Naive B cell (primary cell): ENCODE data around the gene AAMDC. TPM values are rescaled to one million over a fixed set of nuclear protein-coding genes. Genes with fewer than 3 reads are reported as not detected.
"Not testable (repeated sequence)": the region's sequence is repeated elsewhere in the genome, so short reads cannot be mapped to it uniquely, and the experiment has no call there.

Experiments used
- ATAC-seq, 2 donors: fragments of 150-1000 bp; cut with Tn5 transposase; 2 replicates each; pipeline ENCODE4 v1.10.0; 2021; ENCODE audit warnings: low read depth in 2 of 2, mild to moderate bottlenecking in 2 of 2, moderate library complexity in 2 of 2
- DNase-seq: peaks from one replicate; pipeline ENCODE4 v3.0.0; 2022
- H3K27ac Mint-ChIP-seq, 6 donors: one replicate each; pipeline ENCODE4 v1.8.0; 2020 to 2022; ENCODE audit warnings: mild to moderate bottlenecking in 6 of 6, mixed read lengths in 6 of 6, moderate library complexity in 5 of 6, inconsistent platforms in 2 of 6
- H3K27me3 Mint-ChIP-seq, 3 donors: one replicate each; pipeline ENCODE4 v1.8.0; 2021 to 2022; ENCODE audit warnings: mixed read lengths in 3 of 3, mild to moderate bottlenecking in 1 of 3
- H3K36me3 Mint-ChIP-seq, 2 donors: one replicate each; pipeline ENCODE4 v1.8.0; 2020 to 2022; ENCODE audit warnings: mixed read lengths in 2 of 2, inconsistent platforms in 1 of 2, mild to moderate bottlenecking in 1 of 2
- H3K4me1 Mint-ChIP-seq, 3 donors: one replicate each; pipeline ENCODE4 v1.8.0; 2020 to 2022; ENCODE audit warnings: mixed read lengths in 3 of 3, inconsistent platforms in 1 of 3, mild to moderate bottlenecking in 1 of 3, moderate library complexity in 1 of 3
- H3K4me3 Mint-ChIP-seq, 8 donors: one replicate each; pipeline ENCODE4 v1.8.0; 2020 to 2022; ENCODE audit warnings: mild to moderate bottlenecking in 8 of 8, mixed read lengths in 8 of 8, moderate library complexity in 8 of 8, inconsistent platforms in 2 of 8
- H3K9me3 Mint-ChIP-seq, 7 donors: one replicate each; pipeline ENCODE4 v1.8.0; 2020 to 2022; ENCODE audit warnings: mixed read lengths in 7 of 7, mild to moderate bottlenecking in 5 of 7, inconsistent platforms in 2 of 7, moderate library complexity in 1 of 7
- polyA plus RNA-seq, 6 donors: library from polyadenylated mRNA; unstranded; fragments of 300-500 nt; fragmentation: Illumina TruSeq; gene quantifications; one replicate each; pipeline ENCODE4 v1.2.3, GENCODE V29; 2021; ENCODE audit warnings: low read depth in 6 of 6

Gene AAMDC
- polyA plus RNA-seq, 6 donors from 2014 or later, result 8.6 to 19.1 (median 14.9) TPM

DNA sequence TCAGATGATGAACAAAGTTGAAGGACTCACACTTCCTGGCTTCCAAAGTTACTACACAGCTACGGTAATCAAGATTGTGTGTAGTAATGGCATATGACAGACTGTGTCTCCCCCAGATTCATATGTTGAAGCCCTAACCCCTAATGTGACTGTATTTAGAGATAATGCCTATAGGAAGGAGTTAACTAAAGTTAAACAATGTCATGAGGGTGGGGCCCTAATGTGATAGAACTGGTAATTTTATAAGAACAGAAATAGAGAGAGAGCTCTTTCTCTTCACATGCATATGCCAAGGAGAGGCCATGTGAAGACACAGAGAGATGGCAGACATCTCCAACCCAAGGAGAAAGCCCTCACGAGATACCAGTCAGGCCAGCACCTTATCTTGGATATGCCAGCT is 8.0 kb downstream of the AAMDC start:
- Mint-ChIP-seq H3K4me3 (no peak overlapping the region), H3K27ac (peak overlapping the region in 1 of 6 donors; percentile 37), H3K4me1 (no peaks in the 10 kb centered on the region), H3K36me3 (no peaks in the 10 kb centered on the region), H3K27me3 (no peaks in the 10 kb centered on the region), H3K9me3 (peaks cover 0 to 3% (median 2%) of the 10 kb centered on the region in 7 donors)
- no peak for DNase-seq
- ATAC-seq, result no peak

DNA sequence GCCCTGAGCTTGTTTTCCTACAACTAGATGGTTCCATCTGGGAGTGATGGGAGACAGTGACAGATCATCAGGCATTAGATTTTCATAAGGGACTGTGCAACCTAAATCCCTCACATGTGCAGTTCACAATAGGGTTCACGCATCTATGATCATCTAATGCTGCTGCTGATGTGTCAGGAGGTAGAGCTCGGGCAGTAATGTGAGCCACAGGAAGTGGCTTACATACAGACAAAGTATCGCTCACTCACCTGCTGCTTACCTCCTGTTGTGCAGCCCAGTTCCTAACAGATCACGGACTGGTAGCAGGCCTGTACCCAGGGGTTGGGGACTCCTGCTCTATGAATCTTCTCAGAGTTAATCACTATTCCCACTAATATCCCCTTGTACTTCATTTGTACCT is 12.4 kb downstream of the AAMDC start:
- Mint-ChIP-seq H3K9me3 (peaks cover 0 to 3% (median 2%) of the 10 kb centered on the region in 7 donors), H3K27me3 (no peaks in the 10 kb centered on the region), H3K27ac (no peak overlapping the region), H3K4me1 (no peaks in the 10 kb centered on the region), H3K36me3 (no peaks in the 10 kb centered on the region), H3K4me3 (no peak overlapping the region)
- DNase-seq (no peak), ATAC-seq (no peak)

DNA sequence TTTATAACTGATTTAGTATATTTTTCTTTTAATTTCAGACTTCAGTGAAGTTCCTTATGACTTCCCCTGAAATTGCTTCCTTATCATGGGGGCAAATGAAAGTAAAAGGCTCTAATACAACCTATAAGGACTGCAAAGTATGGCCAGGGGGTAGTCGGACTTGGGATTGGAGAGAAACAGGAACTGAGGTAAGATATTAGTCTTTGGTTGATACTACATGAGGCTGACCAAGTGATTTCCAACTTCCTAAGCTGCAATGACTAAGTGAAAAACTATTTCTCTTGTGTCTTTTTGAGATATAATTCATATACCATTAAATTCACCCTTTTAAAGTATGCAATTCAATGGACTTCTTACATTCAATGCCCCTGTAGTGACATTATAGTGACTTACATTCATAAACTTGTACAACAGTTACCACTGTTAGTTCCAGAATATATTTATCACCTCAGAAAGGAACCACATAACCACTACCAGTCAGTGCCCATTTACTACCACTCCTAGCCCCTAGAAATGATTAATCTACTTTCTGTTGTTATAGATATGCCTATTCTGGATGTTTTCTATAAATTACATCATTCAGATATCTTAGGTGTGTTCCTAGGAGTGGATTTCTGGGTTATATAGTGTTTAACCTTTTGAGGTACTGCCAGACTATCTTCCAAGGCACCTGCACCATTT is 21.6 kb downstream of the AAMDC start:
- ATAC-seq, result no peak
- no peak overlapping the region for H3K4me3 Mint-ChIP-seq
- H3K4me1 Mint-ChIP-seq, result no peaks in the 10 kb centered on the region
- H3K9me3 Mint-ChIP-seq, result peaks cover 0 to 44% (median 16%) of the 10 kb centered on the region in 7 donors
- DNase-seq, result no peak
- no peak overlapping the region for H3K27ac Mint-ChIP-seq
- peaks cover 23 to 25% of the 10 kb centered on the region in 2 donors for H3K36me3 Mint-ChIP-seq
- no peaks in the 10 kb centered on the region for H3K27me3 Mint-ChIP-seq

GRCh38 chr11:77843700-77844099 is 22.8 kb downstream of the AAMDC start:
- H3K4me3 Mint-ChIP-seq, ATAC-seq, H3K27ac Mint-ChIP-seq, H3K27me3 Mint-ChIP-seq, DNase-seq, H3K4me1 Mint-ChIP-seq: not testable (repeated sequence)
- peaks cover 0 to 44% (median 16%) of the 10 kb centered on the region in 7 donors for H3K9me3 Mint-ChIP-seq
- peaks cover 23 to 26% of the 10 kb centered on the region in 2 donors for H3K36me3 Mint-ChIP-seq

DNA sequence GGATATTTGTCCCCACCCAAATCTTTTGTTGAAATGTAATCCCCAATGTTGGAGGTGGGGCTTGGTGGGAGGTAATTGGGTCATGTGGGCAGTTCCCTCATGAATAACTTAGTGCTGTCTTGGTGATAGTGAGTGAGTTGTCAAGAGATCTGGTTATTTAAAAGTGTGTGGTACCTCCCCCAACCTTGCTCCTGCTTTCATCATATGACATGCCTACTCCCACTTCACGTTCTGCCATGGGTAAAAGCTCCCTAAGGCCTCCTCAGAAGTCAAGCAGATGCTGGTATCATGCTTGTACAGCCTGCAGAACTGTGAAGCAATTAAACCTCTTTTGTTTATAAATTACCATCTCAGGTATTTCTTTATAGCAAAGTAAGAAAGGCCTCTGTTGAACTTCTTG is 30.6 kb downstream of the AAMDC start:
- Mint-ChIP-seq H3K27me3 (no peaks in the 10 kb centered on the region), H3K4me1 (no peaks in the 10 kb centered on the region), H3K9me3 (peaks cover 0 to 33% (median 25%) of the 10 kb centered on the region in 7 donors), H3K27ac (no peak overlapping the region), H3K36me3 (peaks cover 34 to 36% of the 10 kb centered on the region in 2 donors), H3K4me3 (no peak overlapping the region)
- DNase-seq (no peak), ATAC-seq (no peak)

- no peaks in the 10 kb centered on the region for H3K4me1 Mint-ChIP-seq
- no peak overlapping the region for H3K27ac Mint-ChIP-seq
- peaks cover 28 to 38% of the 10 kb centered on the region in 2 donors for H3K36me3 Mint-ChIP-seq
- ATAC-seq (no peak), DNase-seq (no peak)
- H3K4me3 Mint-ChIP-seq, result peak overlapping the region in 1 of 8 donors; percentile 70
- no peaks in the 10 kb centered on the region for H3K27me3 Mint-ChIP-seq
- peaks cover 0 to 34% (median 23%) of the 10 kb centered on the region in 7 donors for H3K9me3 Mint-ChIP-seq
Measured at GRCh38 chr11:77854838-77855237, 33.9 kb downstream of the AAMDC start.

GRCh38 chr11:77857906-77858457 is 37.0 kb downstream of the AAMDC start:
- not testable (repeated sequence) for H3K27me3 Mint-ChIP-seq, H3K4me1 Mint-ChIP-seq, ATAC-seq, H3K27ac Mint-ChIP-seq, DNase-seq, H3K4me3 Mint-ChIP-seq
- H3K36me3 Mint-ChIP-seq, result peaks cover 14 to 36% of the 10 kb centered on the region in 2 donors
- peaks cover 0 to 33% (median 23%) of the 10 kb centered on the region in 7 donors for H3K9me3 Mint-ChIP-seq

GRCh38 chr11:77861444-77861843 is 40.5 kb downstream of the AAMDC start:
- H3K4me3 Mint-ChIP-seq, H3K27ac Mint-ChIP-seq, DNase-seq, H3K4me1 Mint-ChIP-seq, H3K27me3 Mint-ChIP-seq, ATAC-seq, H3K9me3 Mint-ChIP-seq: not testable (repeated sequence)
- H3K36me3 Mint-ChIP-seq, result peaks cover 6 to 10% of the 10 kb centered on the region in 2 donors

GRCh38 chr11:77865805-77866204 is 44.9 kb downstream of the AAMDC start:
- Mint-ChIP-seq H3K4me3 (no peak overlapping the region), H3K36me3 (peaks cover 7 to 10% of the 10 kb centered on the region in 2 donors), H3K27me3 (no peaks in the 10 kb centered on the region), H3K9me3 (no peaks in the 10 kb centered on the region), H3K27ac (peak overlapping the region in 1 of 6 donors; percentile 6), H3K4me1 (no peaks in the 10 kb centered on the region)
- ATAC-seq, result no peak
- DNase-seq, result no peak

DNA sequence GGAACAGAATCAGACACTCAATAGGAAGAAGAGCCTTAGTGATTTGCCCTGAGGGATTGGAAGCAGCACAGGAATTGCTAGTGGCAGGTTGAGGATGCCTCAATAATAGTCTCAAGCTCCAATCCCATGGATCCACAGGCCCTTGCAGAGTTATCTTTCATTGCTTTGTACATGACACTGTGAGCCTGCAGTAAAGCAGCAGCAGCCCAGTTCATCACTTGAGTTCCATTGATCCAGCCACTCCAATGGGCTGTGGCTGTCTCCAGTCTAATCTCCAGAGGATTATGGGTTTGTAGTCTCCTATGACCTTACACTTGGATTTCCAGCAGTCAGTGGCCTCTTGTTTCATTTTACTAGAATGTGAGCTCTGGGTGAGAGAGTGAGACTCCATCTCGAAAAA is 45.4 kb downstream of the AAMDC start:
- no peaks in the 10 kb centered on the region for H3K27me3 Mint-ChIP-seq
- no peak overlapping the region for H3K4me3 Mint-ChIP-seq
- no peaks in the 10 kb centered on the region for H3K9me3 Mint-ChIP-seq
- H3K4me1 Mint-ChIP-seq, result no peaks in the 10 kb centered on the region
- H3K36me3 Mint-ChIP-seq, result peaks cover 7 to 10% of the 10 kb centered on the region in 2 donors
- ATAC-seq (no peak), DNase-seq (no peak)
- H3K27ac Mint-ChIP-seq, result peak overlapping the region in 1 of 6 donors; percentile 52

GRCh38 chr11:77868744-77869143 is 47.8 kb downstream of the AAMDC start:
- H3K27me3 Mint-ChIP-seq, result no peaks in the 10 kb centered on the region
- no peaks in the 10 kb centered on the region for H3K4me1 Mint-ChIP-seq
- DNase-seq, result no peak
- no peak overlapping the region for H3K27ac Mint-ChIP-seq
- peaks cover 7 to 10% of the 10 kb centered on the region in 2 donors for H3K36me3 Mint-ChIP-seq
- no peaks in the 10 kb centered on the region for H3K9me3 Mint-ChIP-seq
- ATAC-seq, result no peak
- no peak overlapping the region for H3K4me3 Mint-ChIP-seq

DNA sequence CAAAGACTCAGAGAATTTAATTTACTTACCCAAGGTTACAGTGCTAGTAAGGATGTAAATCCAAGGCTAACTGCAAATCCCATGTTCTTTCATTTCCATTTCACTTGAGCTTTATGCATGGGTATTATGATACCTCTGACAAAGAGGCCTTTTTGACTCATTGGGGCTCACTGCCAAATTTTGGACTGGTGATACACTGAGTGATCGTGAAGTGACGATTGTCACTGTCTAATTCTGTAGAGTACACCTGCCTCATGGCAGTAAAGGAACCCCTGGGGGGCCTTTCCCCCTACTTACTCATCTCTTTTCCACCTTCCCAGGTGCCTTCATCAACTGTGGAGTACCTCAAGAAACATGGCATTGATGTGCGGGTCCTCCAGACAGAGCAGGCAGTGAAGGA is 50.9 kb downstream of the AAMDC start:
- no peak overlapping the region for H3K4me3 Mint-ChIP-seq
- ATAC-seq (no peak), DNase-seq (no peak)
- no peaks in the 10 kb centered on the region for H3K27me3 Mint-ChIP-seq
- peaks cover 6 to 10% of the 10 kb centered on the region in 2 donors for H3K36me3 Mint-ChIP-seq
- H3K9me3 Mint-ChIP-seq, result no peaks in the 10 kb centered on the region
- no peaks in the 10 kb centered on the region for H3K4me1 Mint-ChIP-seq
- no peak overlapping the region for H3K27ac Mint-ChIP-seq

DNA sequence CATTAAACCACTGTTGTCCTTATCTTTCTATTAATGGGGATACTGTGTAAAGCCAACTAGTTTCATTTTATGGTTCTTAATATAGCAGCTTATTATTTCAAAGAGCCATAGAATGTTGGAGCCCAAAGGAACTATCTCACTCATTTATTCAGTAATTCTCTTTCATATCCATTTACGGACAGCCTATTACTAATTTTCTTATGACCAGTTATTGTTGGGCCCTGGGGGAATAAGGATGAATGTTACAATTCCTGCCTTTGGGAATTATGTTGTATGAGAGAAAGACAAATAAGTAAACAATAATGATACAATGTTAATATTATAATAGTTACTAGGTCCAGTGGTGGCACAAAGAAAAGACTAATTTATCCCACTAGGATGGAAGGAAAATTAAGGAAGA is 52.4 kb downstream of the AAMDC start:
- H3K27me3 Mint-ChIP-seq, result no peaks in the 10 kb centered on the region
- DNase-seq (no peak), ATAC-seq (no peak)
- peaks cover 0 to 10% of the 10 kb centered on the region in 2 donors for H3K36me3 Mint-ChIP-seq
- H3K27ac Mint-ChIP-seq, result no peak overlapping the region
- H3K4me3 Mint-ChIP-seq, result no peak overlapping the region
- no peaks in the 10 kb centered on the region for H3K4me1 Mint-ChIP-seq
- no peaks in the 10 kb centered on the region for H3K9me3 Mint-ChIP-seq

- no peak for DNase-seq
- no peaks in the 10 kb centered on the region for H3K9me3 Mint-ChIP-seq
- H3K4me1 Mint-ChIP-seq, result peaks cover 4 to 6% (median 5%) of the 10 kb centered on the region in 3 donors
- H3K27ac Mint-ChIP-seq, result no peak overlapping the region
- H3K36me3 Mint-ChIP-seq, result peaks cover 0 to 5% of the 10 kb centered on the region in 2 donors
- no peaks in the 10 kb centered on the region for H3K27me3 Mint-ChIP-seq
- no peak overlapping the region for H3K4me3 Mint-ChIP-seq
- no peak for ATAC-seq
Measured at GRCh38 chr11:77874206-77874605, 53.3 kb downstream of the AAMDC start.
